Astrocyte (in vitro differentiated cells and primary cell): ENCODE measurements around the gene CSF2RB. TPM values are rescaled to one million over a fixed set of nuclear protein-coding genes. Genes with fewer than 3 reads are reported as not detected.

Experiments
- DNase-seq: peaks from one replicate; pipeline ENCODE4 v3.0.0-alpha.2; 2010; ENCODE audit warnings: low read depth
- FAIRE-seq: peaks from 2 replicates; lab custom pipeline; 2011; peaks lifted over from hg19 to GRCh38; lab: Jason Lieb, UNC
- H2AFZ ChIP-seq: 2 replicates; pipeline ENCODE4 v1.6.0; 2012; ENCODE audit warnings: low read depth, low read length, inconsistent platforms
- H3K27ac ChIP-seq: 2 replicates; pipeline ENCODE4 v1.5.1; 2011; ENCODE audit warnings: low read depth, low read length, inconsistent platforms
- H3K27me3 ChIP-seq: 2 replicates; pipeline ENCODE4 v1.6.0; 2011; ENCODE audit warnings: low read length, inconsistent platforms; ENCODE audit not compliant: insufficient read depth
- H3K36me3 ChIP-seq: 2 replicates; pipeline ENCODE4 v1.5.1; 2011; ENCODE audit warnings: low read length, inconsistent platforms; ENCODE audit not compliant: insufficient read depth
- H3K4me1 ChIP-seq: 2 replicates; pipeline ENCODE4 v1.5.1; 2011; ENCODE audit warnings: low read length, inconsistent platforms; ENCODE audit not compliant: insufficient read depth
- H3K4me2 ChIP-seq: 2 replicates; pipeline ENCODE4 v1.6.0; 2012; ENCODE audit warnings: low read length, inconsistent platforms
- H3K4me3 ChIP-seq: 2 replicates; pipeline ENCODE4 v1.5.1; 2011; ENCODE audit warnings: low read depth, mild to moderate bottlenecking, low read length, inconsistent platforms; ENCODE audit not compliant: insufficient read depth
- H3K79me2 ChIP-seq: 2 replicates; pipeline ENCODE4 v1.6.0; 2012; ENCODE audit warnings: mild to moderate bottlenecking, low read length, inconsistent platforms; ENCODE audit not compliant: insufficient read depth
- H3K9ac ChIP-seq: 2 replicates; pipeline ENCODE4 v1.6.0; 2012; ENCODE audit warnings: mild to moderate bottlenecking, low read length, inconsistent platforms
- H3K9me3 ChIP-seq: 2 replicates; pipeline ENCODE4 v1.5.1; 2012; ENCODE audit warnings: low read depth, mild to moderate bottlenecking, low read length, inconsistent platforms; ENCODE audit not compliant: insufficient read depth
- H4K20me1 ChIP-seq: 2 replicates; pipeline ENCODE4 v1.6.0; 2012; ENCODE audit warnings: low read length, inconsistent platforms; ENCODE audit not compliant: insufficient read depth
- H3K27ac Mint-ChIP-seq: one replicate; pipeline ENCODE4 v1.8.0; 2021; ENCODE audit warnings: mild to moderate bottlenecking, mixed read lengths; ENCODE audit not compliant: unreplicated experiment
- H3K27me3 Mint-ChIP-seq: one replicate; pipeline ENCODE4 v1.8.0; 2021; ENCODE audit warnings: low read depth, mixed read lengths; ENCODE audit not compliant: unreplicated experiment
- H3K36me3 Mint-ChIP-seq: one replicate; pipeline ENCODE4 v1.8.0; 2021; ENCODE audit warnings: low read depth, mixed read lengths; ENCODE audit not compliant: unreplicated experiment
- H3K4me1 Mint-ChIP-seq: one replicate; pipeline ENCODE4 v1.8.0; 2021; ENCODE audit warnings: low read depth, mixed read lengths; ENCODE audit not compliant: unreplicated experiment
- H3K4me3 Mint-ChIP-seq: one replicate; pipeline ENCODE4 v1.8.0; 2021; ENCODE audit warnings: mild to moderate bottlenecking, moderate library complexity, mixed read lengths; ENCODE audit not compliant: unreplicated experiment
- H3K9me3 Mint-ChIP-seq: one replicate; pipeline ENCODE4 v1.8.0; 2021; ENCODE audit warnings: mild to moderate bottlenecking, mixed read lengths; ENCODE audit not compliant: unreplicated experiment
- CTCF ChIP-seq: IDR thresholded peaks from 2 replicates; pipeline ENCODE4 v1.5.1; 2011; ENCODE audit warnings: low read depth, mild to moderate bottlenecking, inconsistent platforms, low read length, moderate library complexity; ENCODE audit not compliant: insufficient read depth
- EZH2 ChIP-seq: IDR thresholded peaks from 2 replicates; pipeline ENCODE4 v1.6.1; 2012; ENCODE audit warnings: mild to moderate bottlenecking, low read length, inconsistent platforms; ENCODE audit not compliant: insufficient read depth
- total RNA-seq: library from RNA; stranded (reverse); gene quantifications from 2 replicates; pipeline ENCODE4 v1.2.1, GENCODE V29; 2021

Gene CSF2RB
- total RNA-seq, 1 donor from 2014 or later, result 0.09 TPM

- H3K27me3 Mint-ChIP-seq, result peaks cover 67% of the 10 kb centered on the region
- Histone ChIP-seq H3K27ac (no peak overlapping the region), H3K4me1 (no peaks in the 10 kb centered on the region), H3K4me3 (no peak overlapping the region), H3K27me3 (peaks cover 12% of the 10 kb centered on the region), H3K4me2 (no peak overlapping the region), H3K9ac (no peak overlapping the region), H2AFZ (no peak overlapping the region), H4K20me1 (no peaks in the 10 kb centered on the region), H3K36me3 (no peaks in the 10 kb centered on the region), H3K9me3 (no peaks in the 10 kb centered on the region), H3K79me2 (no peaks in the 10 kb centered on the region)
- no peaks in the 10 kb centered on the region for H3K4me1 Mint-ChIP-seq
- DNase-seq, result no peak
- H3K9me3 Mint-ChIP-seq, result peaks cover 5% of the 10 kb centered on the region
- TF ChIP-seq CTCF, result no peak
- no peak for TF ChIP-seq EZH2
- FAIRE-seq, result no peak
- H3K27ac Mint-ChIP-seq, result peak overlapping the region; percentile 23
- H3K4me3 Mint-ChIP-seq, result no peak overlapping the region
- peaks cover 3% of the 10 kb centered on the region for H3K36me3 Mint-ChIP-seq
These were observed 15.5 kb downstream of the CSF2RB start for GRCh38 chr22:36928786-36929535.

GRCh38 chr22:36929621-36930020 is 16.2 kb downstream of the CSF2RB start:
- Histone ChIP-seq H4K20me1 (no peaks in the 10 kb centered on the region), H2AFZ (no peak overlapping the region), H3K4me2 (no peak overlapping the region), H3K9me3 (no peaks in the 10 kb centered on the region), H3K27me3 (peaks cover 12% of the 10 kb centered on the region), H3K36me3 (no peaks in the 10 kb centered on the region), H3K4me3 (no peak overlapping the region), H3K4me1 (no peaks in the 10 kb centered on the region), H3K9ac (no peak overlapping the region), H3K27ac (no peak overlapping the region), H3K79me2 (no peaks in the 10 kb centered on the region)
- peaks cover 65% of the 10 kb centered on the region for H3K27me3 Mint-ChIP-seq
- peaks cover 5% of the 10 kb centered on the region for H3K9me3 Mint-ChIP-seq
- no peak overlapping the region for H3K4me3 Mint-ChIP-seq
- H3K36me3 Mint-ChIP-seq, result peaks cover 3% of the 10 kb centered on the region
- FAIRE-seq (no peak), DNase-seq (no peak)
- no peaks in the 10 kb centered on the region for H3K4me1 Mint-ChIP-seq
- no peak for TF ChIP-seq EZH2
- TF ChIP-seq CTCF, result no peak
- no peak overlapping the region for H3K27ac Mint-ChIP-seq
